SIG-M5 (cell line): ENCODE results near the gene SLC7A1.

Source experiments
- DNase-seq: peaks from one replicate; lab custom pipeline; 2025; lab: John Stamatoyannopoulos, UW

The SLC7A1 gene

GRCh38 chr13:29582171-29582570 lies 13.3 kb downstream of the SLC7A1 start:
- DNase-seq = no peak

- no peak for DNase-seq
These were observed 13.8 kb downstream of the SLC7A1 start for GRCh38 chr13:29581666-29582065.

- no peak for DNase-seq
These were observed 16.4 kb downstream of the SLC7A1 start for GRCh38 chr13:29579094-29579493.

- DNase-seq = no peak
These were observed 17.0 kb downstream of the SLC7A1 start for GRCh38 chr13:29578300-29579085.

GRCh38 chr13:29577136-29578051 lies 18.1 kb downstream of the SLC7A1 start:
- no peak for DNase-seq

- no peak for DNase-seq
These were observed 18.9 kb downstream of the SLC7A1 start for GRCh38 chr13:29576581-29576980.

- DNase-seq = no peak
These were observed 20.4 kb downstream of the SLC7A1 start for GRCh38 chr13:29575098-29575497.

GRCh38 chr13:29573190-29573589 lies 22.3 kb downstream of the SLC7A1 start:
- DNase-seq = peak; percentile 31

- DNase-seq = no peak
These were observed 22.9 kb downstream of the SLC7A1 start for GRCh38 chr13:29572575-29572974.

GRCh38 chr13:29571876-29572570 lies 23.5 kb downstream of the SLC7A1 start:
- no peak for DNase-seq

GRCh38 chr13:29570051-29570654 lies 25.3 kb downstream of the SLC7A1 start:
- DNase-seq = no peak

- DNase-seq = no peak
These were observed 26.0 kb downstream of the SLC7A1 start for GRCh38 chr13:29569253-29570050.

- DNase-seq = no peak
These were observed 26.8 kb downstream of the SLC7A1 start for GRCh38 chr13:29568731-29569130.

GRCh38 chr13:29567411-29567810 lies 28.1 kb downstream of the SLC7A1 start:
- DNase-seq = no peak

- DNase-seq = no peak
These were observed 29.3 kb downstream of the SLC7A1 start for GRCh38 chr13:29566206-29566605.

- DNase-seq = no peak
These were observed 30.7 kb downstream of the SLC7A1 start for GRCh38 chr13:29564818-29565217.

- no peak for DNase-seq
These were observed 31.1 kb downstream of the SLC7A1 start for GRCh38 chr13:29564373-29564772.

- no peak for DNase-seq
These were observed 31.5 kb downstream of the SLC7A1 start for GRCh38 chr13:29563941-29564340.

GRCh38 chr13:29562786-29563438 lies 32.6 kb downstream of the SLC7A1 start:
- DNase-seq = no peak

- no peak for DNase-seq
These were observed 33.6 kb downstream of the SLC7A1 start for GRCh38 chr13:29561918-29562317.

- DNase-seq = no peak
These were observed 38.7 kb downstream of the SLC7A1 start for GRCh38 chr13:29556742-29557141.
